Esophagus muscularis mucosa (tissue), 3 donors: ENCODE measurements around the gene BLOC1S3.

Source experiments
- CTCF ChIP-seq, 3 experiments: fragments of 200-600 bp in 2 of 3; fragments of 450-650 bp in 1 of 3; sonication (generic) in 2 of 3; IDR thresholded peaks; one replicate each; pipeline ENCODE4 v1.5.1; 2017 to 2019; ENCODE audit warnings: antibody characterized with exemption in 3 of 3, mild to moderate bottlenecking in 2 of 3, moderate library complexity in 1 of 3
- POLR2A ChIP-seq: fragments of 450-650 bp; IDR thresholded peaks from one replicate; pipeline ENCODE4 v1.6.1; 2017; ENCODE audit warnings: antibody characterized with exemption, moderate library complexity, mild to moderate bottlenecking, low read depth
- POLR2AphosphoS5 ChIP-seq, 2 donors: sonication (generic); formaldehyde crosslinking; IDR thresholded peaks; one replicate each; pipeline ENCODE4 v1.6.1; 2017; ENCODE audit warnings: antibody characterized with exemption in 2 of 2

GRCh38 chr19:45175515-45176345 lies 2.9 kb upstream of the BLOC1S3 start:
- no peak for TF ChIP-seq POLR2AphosphoS5 (IDR thresholded peaks at IDR 0.05)
- TF ChIP-seq CTCF (IDR thresholded peaks at IDR 0.05), result no peak
- TF ChIP-seq POLR2A, result no peak
